ENCODE results near the gene FREY1. TPM values are rescaled to one million over a fixed set of nuclear protein-coding genes. Genes with fewer than 3 reads are reported as not detected.

Gene FREY1
- total RNA-seq, 2 donors from 2014 or later, result 1.3 to 1.9 TPM

Other genes with a start within 250 kb of the FREY1 start
- under 1 TPM in 1 of 2 donors, not detected in 1; 0.10 TPM for gene CHST1, start 241.6 kb downstream of the FREY1 start, total RNA-seq
- gene SLC35C1, start 102.1 kb downstream of the FREY1 start, total RNA-seq, result 10 to 100 TPM; 12.0 to 15.1 TPM
- 10 to 100 TPM; 20.2 to 23.8 TPM for gene CRY2, start 59.8 kb downstream of the FREY1 start, total RNA-seq
- under 1 TPM; 0.50 to 0.69 TPM for gene MAPK8IP1, start 21.6 kb downstream of the FREY1 start, total RNA-seq
- 10 to 100 TPM; 42.5 to 46.8 TPM for gene PEX16, start 10.6 kb upstream of the FREY1 start, total RNA-seq
- gene LARGE2, start 15.4 kb upstream of the FREY1 start, total RNA-seq, result 1 to 10 TPM in 1 of 2 donors, under 1 TPM in 1; 0.90 to 1.4 TPM
- gene PHF21A, start 214.2 kb upstream of the FREY1 start, total RNA-seq, result 10 to 100 TPM; 69.2 to 70.2 TPM